AG04450 (cell line): ENCODE measurements around the gene MYL5. TPM values are rescaled to one million over a fixed set of nuclear protein-coding genes. Genes with fewer than 3 reads are reported as not detected.

ENCODE experiments used
- CTCF ChIA-PET: fragments of 300-600, 350-600 bp; formaldehyde crosslinking; extraction: SDS; loops from one replicate; lab custom pipeline; 2022; ENCODE audit warnings: antibody characterized with exemption, inconsistent platforms; lab: Charles Lee
- POLR2A ChIA-PET: fragments of 350-600 bp; formaldehyde crosslinking; extraction: SDS; loops from one replicate; lab custom pipeline; 2021; ENCODE audit warnings: antibody characterized with exemption, inconsistent platforms; lab: Yijun Ruan, JAX
- DNase-seq: peaks from one replicate; pipeline ENCODE4 v3.0.0-alpha.2; 2011; ENCODE audit warnings: low read depth, low spot score
- H3K27ac ChIP-seq: one replicate; pipeline ENCODE4 v1.5.1; 2012; ENCODE audit warnings: low read depth, low read length, control low read depth
- H3K27me3 ChIP-seq: one replicate; pipeline ENCODE4 v1.6.0; 2012; ENCODE audit warnings: low read length; ENCODE audit not compliant: control insufficient read depth, insufficient read depth
- H3K4me3 ChIP-seq: 2 replicates; pipeline ENCODE4 v1.5.1; 2011; ENCODE audit warnings: mild to moderate bottlenecking, low read depth, low read length, control low read depth
- H3K9me3 ChIP-seq: 2 replicates; pipeline ENCODE4 v1.5.1; 2012; ENCODE audit warnings: low read length; ENCODE audit not compliant: control insufficient read depth, insufficient read depth
- polyA plus RNA-seq: library from polyadenylated mRNA; depleted of rRNA; stranded (reverse); fragments of >200 nt; gene quantifications from 2 replicates; pipeline ENCODE4 v1.2.3, GENCODE V29; 2011
- TF ChIP-seq, protein P1 (sequence below): IDR thresholded peaks from 2 replicates; pipeline ENCODE4 v1.5.1; 2011; ENCODE audit warnings: low read depth, low read length, control low read depth, inconsistent platforms

MYL5 gene
- polyA plus RNA-seq, 1 experiment, result 12.3 TPM

- no peak for DNase-seq
- Histone ChIP-seq H3K27me3 (no peaks in the 10 kb centered on the region), H3K27ac (no peak overlapping the region), H3K9me3 (peaks cover 82% of the 10 kb centered on the region), H3K4me3 (no peak overlapping the region)
- TF ChIP-seq, protein P1, sequence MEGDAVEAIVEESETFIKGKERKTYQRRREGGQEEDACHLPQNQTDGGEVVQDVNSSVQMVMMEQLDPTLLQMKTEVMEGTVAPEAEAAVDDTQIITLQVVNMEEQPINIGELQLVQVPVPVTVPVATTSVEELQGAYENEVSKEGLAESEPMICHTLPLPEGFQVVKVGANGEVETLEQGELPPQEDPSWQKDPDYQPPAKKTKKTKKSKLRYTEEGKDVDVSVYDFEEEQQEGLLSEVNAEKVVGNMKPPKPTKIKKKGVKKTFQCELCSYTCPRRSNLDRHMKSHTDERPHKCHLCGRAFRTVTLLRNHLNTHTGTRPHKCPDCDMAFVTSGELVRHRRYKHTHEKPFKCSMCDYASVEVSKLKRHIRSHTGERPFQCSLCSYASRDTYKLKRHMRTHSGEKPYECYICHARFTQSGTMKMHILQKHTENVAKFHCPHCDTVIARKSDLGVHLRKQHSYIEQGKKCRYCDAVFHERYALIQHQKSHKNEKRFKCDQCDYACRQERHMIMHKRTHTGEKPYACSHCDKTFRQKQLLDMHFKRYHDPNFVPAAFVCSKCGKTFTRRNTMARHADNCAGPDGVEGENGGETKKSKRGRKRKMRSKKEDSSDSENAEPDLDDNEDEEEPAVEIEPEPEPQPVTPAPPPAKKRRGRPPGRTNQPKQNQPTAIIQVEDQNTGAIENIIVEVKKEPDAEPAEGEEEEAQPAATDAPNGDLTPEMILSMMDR, result no peak
- POLR2A ChIA-PET, result no interaction called here
- CTCF ChIA-PET, result no interaction called here
Measured at GRCh38 chr4:627347-628125, 46.8 kb upstream of the MYL5 start.

GRCh38 chr4:628311-628741, 46.0 kb upstream of the MYL5 start:
- no peaks in the 10 kb centered on the region for H3K27me3 ChIP-seq
- H3K9me3 ChIP-seq, result peaks cover 82% of the 10 kb centered on the region
- ChIA-PET CTCF (no interaction called here), POLR2A (no interaction called here)
- TF ChIP-seq, protein P1, result no peak
- no peak overlapping the region for H3K27ac ChIP-seq
- H3K4me3 ChIP-seq, result no peak overlapping the region
- no peak for DNase-seq

DNA sequence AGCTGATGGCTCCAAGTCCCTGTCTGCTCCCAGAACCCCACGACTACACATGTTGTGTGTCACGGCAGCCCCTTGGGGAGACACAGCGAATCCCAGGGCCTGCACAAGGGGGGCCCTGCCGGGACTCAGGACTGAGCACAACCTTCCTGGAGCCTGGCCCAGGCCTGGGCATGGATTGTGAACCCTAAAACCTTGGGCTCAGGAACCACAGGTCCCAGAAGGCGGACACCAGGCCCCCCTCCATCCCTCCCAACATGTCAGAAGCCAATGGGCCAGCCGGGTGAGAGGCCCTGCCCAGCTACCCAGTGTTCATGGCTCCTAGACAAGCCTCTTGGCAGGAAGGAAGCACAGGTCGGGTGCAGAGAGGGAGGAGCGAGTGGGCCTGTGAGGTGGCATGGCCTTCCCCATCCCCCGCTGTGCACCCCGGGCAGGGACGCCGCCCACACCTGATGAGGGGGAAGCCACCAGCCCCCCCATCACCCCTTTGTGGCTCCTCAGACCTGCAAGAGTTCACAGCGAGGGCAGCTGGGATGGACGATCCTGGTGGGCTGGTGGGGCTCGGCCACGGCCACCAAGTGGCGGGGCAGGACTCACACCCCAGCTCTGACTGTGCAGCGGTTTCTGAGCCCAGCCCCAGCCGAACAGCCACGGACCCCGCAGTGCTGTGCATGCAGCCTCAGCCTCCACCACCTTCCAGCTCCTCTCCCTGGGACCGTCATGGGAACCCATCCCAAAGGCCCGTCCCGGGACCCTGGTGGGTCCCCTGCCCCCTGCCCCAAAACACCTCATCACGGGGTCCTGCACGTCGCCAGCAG, 45.3 kb upstream of the MYL5 start:
- TF ChIP-seq, protein P1, result no peak
- DNase-seq, result no peak
- Histone ChIP-seq H3K9me3 (peaks cover 84% of the 10 kb centered on the region), H3K27me3 (no peaks in the 10 kb centered on the region), H3K27ac (no peak overlapping the region), H3K4me3 (no peak overlapping the region)
- CTCF ChIA-PET, result no interaction called here
- POLR2A ChIA-PET, result no interaction called here

GRCh38 chr4:629636-629914, 44.8 kb upstream of the MYL5 start:
- no peak for DNase-seq
- ChIA-PET POLR2A (no interaction called here), CTCF (no interaction called here)
- no peak overlapping the region for H3K27ac ChIP-seq
- peaks cover 84% of the 10 kb centered on the region for H3K9me3 ChIP-seq
- H3K27me3 ChIP-seq, result no peaks in the 10 kb centered on the region
- TF ChIP-seq, protein P1, result no peak
- H3K4me3 ChIP-seq, result no peak overlapping the region
